NCI-H460 (cell line): Measurements from ENCODE around the gene MED27. TPM values are rescaled to one million over a fixed set of nuclear protein-coding genes. Genes with fewer than 3 reads are reported as not detected.
"Not testable (repeated sequence)": the region's sequence is repeated elsewhere in the genome, so short reads cannot be mapped to it uniquely, and the experiment has no call there.

Experiments
- DNase-seq: peaks from one replicate; pipeline ENCODE4 v3.0.0-alpha.2; 2016; ENCODE audit warnings: low read depth; ENCODE audit errors: extremely low read depth
- total RNA-seq: library from RNA; depleted of rRNA; stranded (reverse); fragments of >200 nt; shearing (Covaris generic); gene quantifications from 2 replicates; pipeline ENCODE4 v1.2.3, GENCODE V29; 2014

Gene MED27
- total RNA-seq, 1 experiment from 2014 or later, result 24.7 TPM

- no peak for DNase-seq
These were observed 142.2 kb downstream of the MED27 start for GRCh38 chr9:131937451-131937850.

- no peak for DNase-seq
These were observed 142.7 kb downstream of the MED27 start for GRCh38 chr9:131936929-131937328.

- no peak for DNase-seq
These were observed 145.0 kb downstream of the MED27 start for GRCh38 chr9:131934673-131935072.

GRCh38 chr9:131927091-131927490, 152.6 kb downstream of the MED27 start:
- DNase-seq, result no peak

- DNase-seq, result no peak
These were observed 153.2 kb downstream of the MED27 start for GRCh38 chr9:131926360-131926922.

- no peak for DNase-seq
These were observed 153.9 kb downstream of the MED27 start for GRCh38 chr9:131925677-131926177.

GRCh38 chr9:131923766-131924165, 155.9 kb downstream of the MED27 start:
- DNase-seq, result no peak

- DNase-seq, result no peak
These were observed 156.5 kb downstream of the MED27 start for GRCh38 chr9:131923132-131923671.

- not testable (repeated sequence) for DNase-seq
These were observed 158.0 kb downstream of the MED27 start for GRCh38 chr9:131921635-131922034.

- DNase-seq, result no peak
These were observed 160.5 kb downstream of the MED27 start for GRCh38 chr9:131919216-131919615.

GRCh38 chr9:131918481-131918880, 161.2 kb downstream of the MED27 start:
- no peak for DNase-seq

GRCh38 chr9:131917009-131917408, 162.7 kb downstream of the MED27 start:
- DNase-seq, result no peak

GRCh38 chr9:131915181-131915580, 164.5 kb downstream of the MED27 start:
- no peak for DNase-seq

GRCh38 chr9:131912671-131913070, 167.0 kb downstream of the MED27 start:
- DNase-seq, result no peak

- DNase-seq, result no peak
These were observed 167.6 kb downstream of the MED27 start for GRCh38 chr9:131912069-131912468.

GRCh38 chr9:131910572-131910971, 169.1 kb downstream of the MED27 start:
- DNase-seq, result no peak

- DNase-seq, result no peak
These were observed 174.5 kb downstream of the MED27 start for GRCh38 chr9:131905144-131905543.

- DNase-seq, result no peak
These were observed 180.1 kb downstream of the MED27 start for GRCh38 chr9:131899296-131900228.

GRCh38 chr9:131892902-131893500, 186.7 kb downstream of the MED27 start:
- DNase-seq, result no peak

GRCh38 chr9:131892162-131892707, 187.4 kb downstream of the MED27 start:
- no peak for DNase-seq

GRCh38 chr9:131891598-131891997, 188.1 kb downstream of the MED27 start:
- no peak for DNase-seq
